RWPE1 (cell line): ENCODE data around the gene P2RY6.
"Not testable (repeated sequence)": the region's sequence is repeated elsewhere in the genome, so short reads cannot be mapped to it uniquely, and the experiment has no call there.

ENCODE experiments used
- CTCF ChIA-PET: fragments of 350-600 bp; sonication (Branson Sonifier 250); formaldehyde crosslinking; extraction: SDS; loops from one replicate; lab custom pipeline; 2021; lab: Yijun Ruan, JAX
- POLR2A ChIA-PET: fragments of 400-600 bp; formaldehyde crosslinking; extraction: SDS; loops from one replicate; lab custom pipeline; 2020; ENCODE audit warnings: antibody characterized with exemption; ENCODE audit not compliant: low non-redundant PET; lab: Yijun Ruan, JAX
- DNase-seq: peaks from one replicate; pipeline ENCODE4 v3.0.0; 2012; ENCODE audit warnings: low spot score
- H3K27ac ChIP-seq: fragments of 450-650 bp; 2 replicates; pipeline ENCODE4 v1.5.1; 2017
- CTCF ChIP-seq: fragments of 450-650 bp; conservative IDR thresholded peaks from 2 replicates; pipeline ENCODE4 v1.5.1; 2017; ENCODE audit warnings: low read depth, mild to moderate bottlenecking

Gene P2RY6

GRCh38 chr11:73227571-73228211 lies 44.4 kb upstream of the P2RY6 start:
- peak; percentile 86 for DNase-seq
- H3K27ac ChIP-seq: 0 out of 2 replicates have a peak overlapping the region, but pooled peaks have one; percentile 7
- ChIA-PET POLR2A (no interaction called here), CTCF (interaction anchor here (0.5 to 1.3 kb wide), 6 partner anchors 9 to 951 kb away, joined by 3 to 10 read pairs (median 3); no protein-coding TSS in a partner anchor)
- TF ChIP-seq CTCF: no peak

GRCh38 chr11:73228268-73229134 lies 43.6 kb upstream of the P2RY6 start:
- ChIA-PET POLR2A (no interaction called here), CTCF (interaction anchor here (0.7 to 1.3 kb wide), 4 partner anchors 9 to 952 kb away, joined by 3 to 10 read pairs (median 4); no protein-coding TSS in a partner anchor)
- no peak for TF ChIP-seq CTCF
- no peak for DNase-seq
- no peak overlapping the region for H3K27ac ChIP-seq

GRCh38 chr11:73229321-73229895 lies 42.7 kb upstream of the P2RY6 start:
- H3K27ac ChIP-seq: no peak overlapping the region
- POLR2A ChIA-PET: no interaction called here
- DNase-seq: no peak
- CTCF ChIA-PET: no interaction called here
- no peak for TF ChIP-seq CTCF

GRCh38 chr11:73229896-73230875 lies 42.0 kb upstream of the P2RY6 start:
- TF ChIP-seq CTCF: no peak
- H3K27ac ChIP-seq: no peak overlapping the region
- ChIA-PET POLR2A (no interaction called here), CTCF (no interaction called here)
- DNase-seq: no peak

GRCh38 chr11:73230931-73231330 lies 41.2 kb upstream of the P2RY6 start:
- CTCF ChIA-PET: no interaction called here
- H3K27ac ChIP-seq: no peak overlapping the region
- TF ChIP-seq CTCF: no peak
- DNase-seq: no peak
- POLR2A ChIA-PET: interaction anchor here (0.6 kb wide), 1 partner anchor 500 kb away, joined by 6 read pairs; no protein-coding TSS in a partner anchor

GRCh38 chr11:73232487-73232886 lies 39.7 kb upstream of the P2RY6 start:
- DNase-seq, H3K27ac ChIP-seq, POLR2A ChIA-PET: not testable (repeated sequence)
- CTCF ChIA-PET: interaction anchor here (1.1 kb wide), 1 partner anchor 102 kb away, joined by 3 read pairs; no protein-coding TSS in a partner anchor
